H1 (cell line): Measurements from ENCODE around the gene ACOX1.

Experiments used
- JUN ChIP-seq: IDR thresholded peaks from 2 replicates; pipeline ENCODE4 v1.6.1; 2011; ENCODE audit warnings: low read depth, mild to moderate bottlenecking, improper control_type of control experiment, low read length
- POLR2A ChIP-seq, 2 experiments: IDR thresholded peaks; 1 replicate in 1 of 2; 2 replicates in 1 of 2; pipeline ENCODE4 v1.6.1; 2011; ENCODE audit warnings: low read depth in 2 of 2, low read length in 2 of 2, mild to moderate bottlenecking in 2 of 2; ENCODE audit errors: control extremely low read depth in 1 of 2
- POLR2AphosphoS5 ChIP-seq: IDR thresholded peaks from 2 replicates; pipeline ENCODE4 v1.6.1; 2011; ENCODE audit warnings: low read depth, low read length
- RXRA ChIP-seq: IDR thresholded peaks from 2 replicates; pipeline ENCODE4 v1.6.1; 2011; ENCODE audit warnings: low read depth, mild to moderate bottlenecking, low read length, moderate library complexity; ENCODE audit not compliant: insufficient read depth
- TF ChIP-seq, protein P1 (sequence below), 3 experiments: IDR thresholded peaks; 1 replicate in 2 of 3; 2 replicates in 1 of 3; pipeline versions ENCODE4 v1.5.1 to v1.6.1; 2011; ENCODE audit warnings: low read length in 3 of 3, mild to moderate bottlenecking in 3 of 3, inconsistent platforms in 2 of 3, low read depth in 1 of 3, moderate library complexity in 1 of 3; ENCODE audit not compliant: insufficient read depth in 1 of 3; ENCODE audit errors: control extremely low read depth in 1 of 3

DNA sequence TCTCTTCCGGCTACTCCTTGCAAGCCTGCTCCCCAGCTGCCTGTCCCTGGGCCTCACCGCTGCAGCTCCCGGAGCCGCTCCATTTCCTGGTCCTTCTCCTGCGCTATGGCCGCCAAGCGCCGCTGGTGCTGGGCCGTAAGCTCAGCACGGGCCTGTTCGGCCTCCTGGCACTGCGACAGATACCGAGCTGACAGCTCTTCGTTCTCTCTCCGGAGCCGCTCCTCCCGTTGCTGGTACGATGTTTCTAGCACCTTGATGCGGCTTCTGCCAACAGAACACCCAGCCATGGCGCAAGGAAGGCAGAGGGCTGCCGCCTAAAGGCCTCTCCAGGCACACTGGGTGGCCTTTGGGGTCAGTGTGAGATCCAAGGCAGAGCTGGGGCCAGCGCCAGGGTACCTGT is 59.4 kb downstream of the ACOX1 start:
- TF ChIP-seq JUN (no peak), POLR2A (IDR thresholded peaks at IDR 0.05; ENCODE audit: control extremely low read depth in 1 of 2, low read depth in 2 of 2, low read length in 2 of 2) (no peak), RXRA (no peak), POLR2AphosphoS5 (no peak)
- TF ChIP-seq, protein P1, sequence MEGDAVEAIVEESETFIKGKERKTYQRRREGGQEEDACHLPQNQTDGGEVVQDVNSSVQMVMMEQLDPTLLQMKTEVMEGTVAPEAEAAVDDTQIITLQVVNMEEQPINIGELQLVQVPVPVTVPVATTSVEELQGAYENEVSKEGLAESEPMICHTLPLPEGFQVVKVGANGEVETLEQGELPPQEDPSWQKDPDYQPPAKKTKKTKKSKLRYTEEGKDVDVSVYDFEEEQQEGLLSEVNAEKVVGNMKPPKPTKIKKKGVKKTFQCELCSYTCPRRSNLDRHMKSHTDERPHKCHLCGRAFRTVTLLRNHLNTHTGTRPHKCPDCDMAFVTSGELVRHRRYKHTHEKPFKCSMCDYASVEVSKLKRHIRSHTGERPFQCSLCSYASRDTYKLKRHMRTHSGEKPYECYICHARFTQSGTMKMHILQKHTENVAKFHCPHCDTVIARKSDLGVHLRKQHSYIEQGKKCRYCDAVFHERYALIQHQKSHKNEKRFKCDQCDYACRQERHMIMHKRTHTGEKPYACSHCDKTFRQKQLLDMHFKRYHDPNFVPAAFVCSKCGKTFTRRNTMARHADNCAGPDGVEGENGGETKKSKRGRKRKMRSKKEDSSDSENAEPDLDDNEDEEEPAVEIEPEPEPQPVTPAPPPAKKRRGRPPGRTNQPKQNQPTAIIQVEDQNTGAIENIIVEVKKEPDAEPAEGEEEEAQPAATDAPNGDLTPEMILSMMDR (IDR thresholded peaks at IDR 0.05; ENCODE audit: control extremely low read depth in 1 of 3, insufficient read depth in 1 of 3, low read depth in 1 of 3, low read length in 3 of 3) = no peak
